IMR-90 (cell line): ENCODE data around the gene ZC3H8. TPM values are rescaled to one million over a fixed set of nuclear protein-coding genes. Genes with fewer than 3 reads are reported as not detected.

Experiments
- ATAC-seq: fragments of 200-7000 bp; cut with Tn5 transposase; 2 replicates; pipeline ENCODE4 v1.9.1; 2020; ENCODE audit warnings: low read depth, mild to moderate bottlenecking, moderate library complexity
- BruUV-seq: library from RNA; stranded (reverse); fragments of 400-500 nt; replicated peaks from 2 replicates; lab custom pipeline; 2021; lab: Mats Ljungman, UMichigan
- CTCF ChIA-PET: fragments of 300-600 bp; formaldehyde crosslinking; extraction: SDS; loops from one replicate; lab custom pipeline; 2021; ENCODE audit warnings: antibody characterized with exemption; lab: Yijun Ruan, JAX
- POLR2A ChIA-PET: fragments of 300-600 bp; sonication (Branson Sonifier 250); formaldehyde crosslinking; loops from one replicate; lab custom pipeline; 2022; ENCODE audit warnings: antibody characterized with exemption; ENCODE audit not compliant: unreplicated experiment; lab: Charles Lee
- DNase-seq: peaks from one replicate; pipeline ENCODE4 v3.0.0; 2013
- H2AFZ ChIP-seq: replicated peaks from 2 replicates; pipeline ENCODE3; 2013; ENCODE audit warnings: low read length, mild to moderate bottlenecking; ENCODE audit not compliant: poor library complexity
- H2AK5ac ChIP-seq: 2 replicates; pipeline ENCODE4 v1.6.1; 2013; ENCODE audit warnings: low read depth, low read length, inconsistent platforms
- H2AK9ac ChIP-seq: replicated peaks from 2 replicates; pipeline ENCODE3; 2013; ENCODE audit warnings: mild to moderate bottlenecking, low read depth, low read length, moderate library complexity; ENCODE audit not compliant: poor library complexity
- H2BK120ac ChIP-seq: 2 replicates; pipeline ENCODE4 v1.6.1; 2013; ENCODE audit warnings: low read depth, low read length, inconsistent platforms
- H2BK15ac ChIP-seq: 3 replicates; pipeline ENCODE4 v1.6.1; 2013; ENCODE audit warnings: low read depth, low read length, inconsistent platforms
- H2BK20ac ChIP-seq: 2 replicates; pipeline ENCODE4 v1.6.1; 2013; ENCODE audit warnings: low read depth, mild to moderate bottlenecking, inconsistent platforms, low read length, moderate library complexity
- H2BK5ac ChIP-seq: 2 replicates; pipeline ENCODE4 v1.6.1; 2013; ENCODE audit warnings: mild to moderate bottlenecking, low read depth, low read length, inconsistent platforms; ENCODE audit not compliant: poor library complexity, severe bottlenecking
- H3K14ac ChIP-seq: replicated peaks from 2 replicates; pipeline ENCODE4 v1.6.1; 2013; ENCODE audit warnings: low read depth, low read length, inconsistent platforms
- H3K18ac ChIP-seq: 2 replicates; pipeline ENCODE4 v1.6.1; 2013; ENCODE audit warnings: low read depth, low read length, control low read depth
- H3K23ac ChIP-seq: 2 replicates; pipeline ENCODE4 v1.6.1; 2013; ENCODE audit warnings: low read depth, low read length, inconsistent platforms
- H3K27ac ChIP-seq: 2 replicates; pipeline ENCODE4 v1.5.1; 2013; ENCODE audit warnings: mild to moderate bottlenecking, control low read depth, low read length; ENCODE audit not compliant: insufficient read depth
- H3K27me3 ChIP-seq: 2 replicates; pipeline ENCODE4 v1.6.1; 2013; ENCODE audit warnings: low read length; ENCODE audit not compliant: control insufficient read depth, insufficient read depth
- H3K36me3 ChIP-seq: 2 replicates; pipeline ENCODE4 v1.6.1; 2013; ENCODE audit warnings: low read length, mixed read lengths; ENCODE audit not compliant: control insufficient read depth, insufficient read depth
- H3K4ac ChIP-seq: 2 replicates; pipeline ENCODE4 v1.6.1; 2013; ENCODE audit warnings: low read depth, low read length, inconsistent platforms
- H3K4me1 ChIP-seq: 2 replicates; pipeline ENCODE4 v1.6.1; 2013; ENCODE audit warnings: low read length, mixed read lengths; ENCODE audit not compliant: control insufficient read depth, insufficient read depth
- H3K4me2 ChIP-seq: 2 replicates; pipeline ENCODE4 v1.6.1; 2013; ENCODE audit warnings: low read depth, mild to moderate bottlenecking, control low read depth, low read length, moderate library complexity
- H3K4me3 ChIP-seq: 2 replicates; pipeline ENCODE4 v1.5.1; 2013; ENCODE audit warnings: low read depth, mild to moderate bottlenecking, control low read depth, low read length, moderate library complexity; ENCODE audit not compliant: insufficient read depth
- H3K56ac ChIP-seq: 2 replicates; pipeline ENCODE4 v1.6.1; 2013; ENCODE audit warnings: low read length, inconsistent platforms; ENCODE audit not compliant: insufficient read depth; ENCODE audit errors: extremely low read depth
- H3K79me1 ChIP-seq, 2 experiments: 2 replicates each; pipeline ENCODE4 v1.6.1; 2013; ENCODE audit warnings: low read length in 2 of 2, inconsistent platforms in 1 of 2, low read depth in 1 of 2
- H3K9ac ChIP-seq: 2 replicates; pipeline ENCODE4 v1.6.1; 2013; ENCODE audit warnings: low read depth, low read length, control low read depth
- H3K9me1 ChIP-seq: 2 replicates; pipeline ENCODE4 v1.6.1; 2013; ENCODE audit warnings: low read length, inconsistent platforms; ENCODE audit not compliant: insufficient read depth
- H3K9me3 ChIP-seq: 2 replicates; pipeline ENCODE4 v1.6.1; 2013; ENCODE audit warnings: low read length; ENCODE audit not compliant: control insufficient read depth, insufficient read depth
- H4K20me1 ChIP-seq: 2 replicates; pipeline ENCODE4 v1.6.1; 2013; ENCODE audit warnings: low read length, inconsistent platforms; ENCODE audit not compliant: insufficient read depth
- H4K5ac ChIP-seq: 2 replicates; pipeline ENCODE4 v1.6.1; 2013; ENCODE audit warnings: mild to moderate bottlenecking, low read depth, low read length, control low read depth
- H4K8ac ChIP-seq, 2 experiments: 2 replicates each; pipeline ENCODE4 v1.6.1; 2013; ENCODE audit warnings: low read depth in 2 of 2, low read length in 2 of 2, control low read depth in 1 of 2, inconsistent platforms in 1 of 2
- H4K91ac ChIP-seq: 2 replicates; pipeline ENCODE4 v1.6.1; 2013; ENCODE audit warnings: low read depth, low read length, inconsistent platforms; ENCODE audit not compliant: insufficient read depth
- BHLHE40 ChIP-seq: fragments of 150-350 bp; IDR thresholded peaks from 2 replicates; pipeline ENCODE4 v1.6.1; 2016; ENCODE audit warnings: mild to moderate bottlenecking, low read depth, low read length
- CEBPB ChIP-seq: IDR thresholded peaks from 2 replicates; pipeline ENCODE4 v1.6.1; 2012; ENCODE audit warnings: low read depth, low read length, improper control_type of control experiment
- CTCF ChIP-seq: conservative IDR thresholded peaks from 2 replicates; pipeline ENCODE4 v1.5.1; 2012; ENCODE audit warnings: mild to moderate bottlenecking, low read depth, low read length, improper control_type of control experiment
- FOS ChIP-seq: fragments of 150-350 bp; IDR thresholded peaks from 2 replicates; pipeline ENCODE4 v1.6.1; 2016; ENCODE audit warnings: low read depth, low read length
- MXI1 ChIP-seq: IDR thresholded peaks from 2 replicates; pipeline ENCODE4 v1.6.1; 2012; ENCODE audit warnings: low read depth, mild to moderate bottlenecking, low read length, moderate library complexity, borderline replicate concordance
- POLR2A ChIP-seq: IDR thresholded peaks from 2 replicates; pipeline ENCODE4 v1.6.1; 2012; ENCODE audit warnings: mild to moderate bottlenecking, low read depth, low read length
- RAD21 ChIP-seq: IDR thresholded peaks from 2 replicates; pipeline ENCODE4 v1.6.1; 2012; ENCODE audit warnings: low read length, improper control_type of control experiment
- RCOR1 ChIP-seq: IDR thresholded peaks from 2 replicates; pipeline ENCODE4 v1.6.1; 2012; ENCODE audit warnings: mild to moderate bottlenecking, low read length, improper control_type of control experiment; ENCODE audit not compliant: insufficient replicate concordance
- RFX5 ChIP-seq: IDR thresholded peaks from 2 replicates; pipeline ENCODE4 v1.8.0; 2012; ENCODE audit warnings: low read depth, mild to moderate bottlenecking, low read length, moderate library complexity
- SMC3 ChIP-seq: fragments of 150-350 bp; IDR thresholded peaks from 2 replicates; pipeline ENCODE4 v1.6.1; 2016; ENCODE audit warnings: low read depth, mild to moderate bottlenecking, antibody characterized with exemption, low read length, moderate library complexity
- WGBS, 2 experiments: methylation state at CpG; one replicate each; pipeline versions ENCODE4 v1.1.5 to v1.1.7; 2013; ENCODE audit warnings: missing lambda C conversion rate in 2 of 2; ENCODE audit not compliant: insufficient read length in 1 of 2; ENCODE audit errors: extremely low coverage in 2 of 2; 5-methylcytosine and 5-hydroxymethylcytosine counted together
- dilution Hi-C: fragments of 300-500 bp; cut with HindIII; formaldehyde crosslinking; loops from one replicate; pipeline ENCODE4 v1.14.3; 2018; ENCODE audit warnings: low sequenced_read_pairs; ENCODE audit not compliant: unreplicated experiment
- in situ Hi-C: fragments of 300-500 bp; cut with MboI; formaldehyde crosslinking; loops from 3 replicates; pipeline ENCODE4 v1.14.3; 2019; ENCODE audit warnings: low sequenced_read_pairs, inconsistent platforms, mixed read lengths
- intact Hi-C: fragments of 100-400 bp; cut with micrococcal nuclease; formaldehyde crosslinking; loops from 2 replicates; pipeline ENCODE4 v1.10.0; 2022
- polyA plus RNA-seq, 3 experiments: library from polyadenylated mRNA; depleted of rRNA; stranded (reverse); fragments of >200 nt; gene quantifications; 2 replicates each; pipeline ENCODE4 v1.2.3, GENCODE V29; 2012; ENCODE audit warnings: low replicate concordance in 1 of 3
- total RNA-seq: library from RNA; depleted of rRNA; stranded (reverse); fragments of >200 nt; gene quantifications from 2 replicates; pipeline ENCODE4 v1.2.3, GENCODE V29; 2012
- TF ChIP-seq, protein P1 (sequence below): fragments of 150-350 bp; IDR thresholded peaks from 2 replicates; pipeline ENCODE4 v1.6.1; 2016; ENCODE audit warnings: low read depth, mild to moderate bottlenecking, low read length, moderate library complexity, borderline replicate concordance

ZC3H8 gene
- total and polyA plus RNA-seq, 2 of the 4 experiments (the other 2 are of a cell fraction) = 0.18 to 1.6 TPM

- H3K4ac ChIP-seq = no peak overlapping the region
- no peaks in the 10 kb centered on the region for H3K79me1 ChIP-seq
- TF ChIP-seq RCOR1 (no peak), CEBPB (no peak), RAD21 (no peak), FOS (no peak), POLR2A (no peak), BHLHE40 (no peak), SMC3 (no peak), MXI1 (no peak), RFX5 (no peak), CTCF (no peak)
- TF ChIP-seq, protein P1, sequence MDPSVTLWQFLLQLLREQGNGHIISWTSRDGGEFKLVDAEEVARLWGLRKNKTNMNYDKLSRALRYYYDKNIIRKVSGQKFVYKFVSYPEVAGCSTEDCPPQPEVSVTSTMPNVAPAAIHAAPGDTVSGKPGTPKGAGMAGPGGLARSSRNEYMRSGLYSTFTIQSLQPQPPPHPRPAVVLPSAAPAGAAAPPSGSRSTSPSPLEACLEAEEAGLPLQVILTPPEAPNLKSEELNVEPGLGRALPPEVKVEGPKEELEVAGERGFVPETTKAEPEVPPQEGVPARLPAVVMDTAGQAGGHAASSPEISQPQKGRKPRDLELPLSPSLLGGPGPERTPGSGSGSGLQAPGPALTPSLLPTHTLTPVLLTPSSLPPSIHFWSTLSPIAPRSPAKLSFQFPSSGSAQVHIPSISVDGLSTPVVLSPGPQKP = no peak
- no peak overlapping the region for H3K23ac ChIP-seq
- no peak overlapping the region for H2AK5ac ChIP-seq
- H3K56ac ChIP-seq = no peak overlapping the region
- H3K4me1 ChIP-seq = no peaks in the 10 kb centered on the region
- H3K14ac ChIP-seq = no peak overlapping the region
- no peak for DNase-seq
- no peak overlapping the region for H3K18ac ChIP-seq
- H2BK20ac ChIP-seq = no peak overlapping the region
- H3K27ac ChIP-seq = no peak overlapping the region
- no peaks in the 10 kb centered on the region for H4K20me1 ChIP-seq
- BruUV-seq = no TSS peak
- no peak overlapping the region for H3K9ac ChIP-seq
- dilution Hi-C loops = no loop called here
- intact Hi-C loops = no loop called here
- H3K27me3 ChIP-seq = no peaks in the 10 kb centered on the region
- H4K91ac ChIP-seq = no peak overlapping the region
- WGBS, 2 experiments = 100% methylated on average over 1 of the region's 6 CpGs; no CpG with 5 or more reads in 1 of the 2 experiments
- no peak overlapping the region for H2BK5ac ChIP-seq
- in situ Hi-C loops = no loop called here
- no peak overlapping the region for H4K8ac ChIP-seq
- ChIA-PET CTCF (no interaction called here), POLR2A (no interaction called here)
- H3K9me3 ChIP-seq = no peaks in the 10 kb centered on the region
- no peaks in the 10 kb centered on the region for H3K36me3 ChIP-seq
- no peak overlapping the region for H4K5ac ChIP-seq
- H2BK120ac ChIP-seq = no peak overlapping the region
- peaks cover 4% of the 10 kb centered on the region; the same call in 1 of the 2 replicates for H3K9me1 ChIP-seq
- H2BK15ac ChIP-seq = no peak overlapping the region
- no peak overlapping the region for H2AK9ac ChIP-seq
- H3K4me2 ChIP-seq = no peak overlapping the region
- no peak for ATAC-seq
- no peak overlapping the region for H2AFZ ChIP-seq
- no peak overlapping the region for H3K4me3 ChIP-seq
Measured at GRCh38 chr2:112162341-112162740, 92.5 kb downstream of the ZC3H8 start.
